Stimulated activated effector memory CD8-positive, alpha-beta T cell treated with anti-CD3 and anti-CD28 coated beads, Interleukin-12 subunit alpha, Interleukin-12 subunit beta, amount 100 ng/mL, for 72 hours (primary cell): ENCODE measurements around the gene PSMD5.
A peak's percentile ranks its signal among the peaks of the same experiment; 100 is the strongest.

Experiments
- ATAC-seq: fragments of 150-1000 bp; cut with Tn5 transposase; 2 replicates; pipeline ENCODE4 v1.10.0; 2021
- DNase-seq, 2 donors: peaks; one replicate each; pipeline ENCODE4 v3.0.0; 2021 to 2022; ENCODE audit warnings: low spot score in 2 of 2
- H3K27ac Mint-ChIP-seq: one replicate; pipeline ENCODE4 v1.8.0; 2022; ENCODE audit warnings: mild to moderate bottlenecking, mixed read lengths
- H3K36me3 Mint-ChIP-seq: one replicate; pipeline ENCODE4 v1.8.0; 2022; ENCODE audit warnings: mild to moderate bottlenecking, mixed read lengths
- H3K4me1 Mint-ChIP-seq: one replicate; pipeline ENCODE4 v1.8.0; 2022; ENCODE audit warnings: mixed read lengths
- H3K4me3 Mint-ChIP-seq: one replicate; pipeline ENCODE4 v1.8.0; 2022; ENCODE audit warnings: mild to moderate bottlenecking, mixed read lengths
- H3K9me3 Mint-ChIP-seq: one replicate; pipeline ENCODE4 v1.8.0; 2022; ENCODE audit warnings: mixed read lengths

The PSMD5 gene

GRCh38 chr9:120868339-120868675 is 25.6 kb upstream of the PSMD5 start:
- Mint-ChIP-seq H3K4me1 (peaks cover 35% of the 10 kb centered on the region), H3K9me3 (no peaks in the 10 kb centered on the region), H3K36me3 (peaks cover 86% of the 10 kb centered on the region), H3K4me3 (peak overlapping the region; percentile 81), H3K27ac (peak overlapping the region; percentile 84)
- DNase-seq (no peak), ATAC-seq (peak; percentile 12)

GRCh38 chr9:120867676-120868338 is 25.1 kb upstream of the PSMD5 start:
- Mint-ChIP-seq H3K4me1 (peaks cover 30% of the 10 kb centered on the region), H3K4me3 (peak overlapping the region; percentile 81), H3K27ac (peak overlapping the region; percentile 84), H3K36me3 (peaks cover 86% of the 10 kb centered on the region), H3K9me3 (no peaks in the 10 kb centered on the region)
- DNase-seq (no peak), ATAC-seq (no peak)

DNA sequence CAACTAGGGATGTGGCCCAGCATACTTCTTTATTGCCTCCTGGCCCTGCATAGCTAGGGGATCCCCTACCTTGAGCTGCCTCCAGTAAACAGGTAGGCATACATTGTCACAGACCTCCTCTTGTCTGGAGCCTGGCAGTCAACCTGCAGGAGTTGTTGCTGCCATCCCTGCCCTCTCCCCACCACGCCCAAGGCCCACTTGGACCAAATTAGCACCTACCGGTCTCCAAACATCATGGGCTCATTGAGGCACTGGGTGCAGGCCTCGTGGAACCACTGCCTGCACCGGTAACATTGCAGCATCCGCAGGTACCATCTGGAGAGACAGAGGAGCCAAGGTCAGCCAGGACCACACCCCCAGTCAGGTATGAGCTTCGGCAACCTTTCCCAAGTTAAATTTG is 23.9 kb upstream of the PSMD5 start:
- peaks cover 86% of the 10 kb centered on the region for H3K36me3 Mint-ChIP-seq
- no peak for ATAC-seq
- peak overlapping the region; percentile 60 for H3K27ac Mint-ChIP-seq
- DNase-seq, result no peak
- H3K4me1 Mint-ChIP-seq, result peaks cover 21% of the 10 kb centered on the region
- H3K9me3 Mint-ChIP-seq, result no peaks in the 10 kb centered on the region
- no peak overlapping the region for H3K4me3 Mint-ChIP-seq

GRCh38 chr9:120865809-120866208 is 23.1 kb upstream of the PSMD5 start:
- H3K36me3 Mint-ChIP-seq, result peaks cover 86% of the 10 kb centered on the region
- peak overlapping the region; percentile 60 for H3K27ac Mint-ChIP-seq
- no peak overlapping the region for H3K4me3 Mint-ChIP-seq
- H3K9me3 Mint-ChIP-seq, result no peaks in the 10 kb centered on the region
- no peak for DNase-seq
- peaks cover 21% of the 10 kb centered on the region for H3K4me1 Mint-ChIP-seq
- ATAC-seq, result no peak

GRCh38 chr9:120865176-120865575 is 22.5 kb upstream of the PSMD5 start:
- H3K4me1 Mint-ChIP-seq, result peaks cover 18% of the 10 kb centered on the region

GRCh38 chr9:120864719-120865118 is 22.0 kb upstream of the PSMD5 start:
- no peak overlapping the region for H3K27ac Mint-ChIP-seq
- no peak for ATAC-seq
- no peak for DNase-seq
- H3K36me3 Mint-ChIP-seq, result peaks cover 89% of the 10 kb centered on the region
- no peaks in the 10 kb centered on the region for H3K9me3 Mint-ChIP-seq
- H3K4me1 Mint-ChIP-seq, result peaks cover 14% of the 10 kb centered on the region
- no peak overlapping the region for H3K4me3 Mint-ChIP-seq

More at GRCh38 chr9:120865176-120865575, 22.5 kb upstream of the PSMD5 start:
- no peak for DNase-seq
- Mint-ChIP-seq H3K9me3 (no peaks in the 10 kb centered on the region), H3K4me3 (no peak overlapping the region), H3K27ac (peak overlapping the region; percentile 60), H3K36me3 (peaks cover 86% of the 10 kb centered on the region)
- ATAC-seq, result no peak

- ATAC-seq (no peak), DNase-seq (no peak)
- Mint-ChIP-seq H3K4me3 (no peak overlapping the region), H3K27ac (no peak overlapping the region), H3K4me1 (peaks cover 5% of the 10 kb centered on the region), H3K9me3 (no peaks in the 10 kb centered on the region), H3K36me3 (peaks cover 89% of the 10 kb centered on the region)
Observed at GRCh38 chr9:120863833-120864232, 21.1 kb upstream of the PSMD5 start.

DNA sequence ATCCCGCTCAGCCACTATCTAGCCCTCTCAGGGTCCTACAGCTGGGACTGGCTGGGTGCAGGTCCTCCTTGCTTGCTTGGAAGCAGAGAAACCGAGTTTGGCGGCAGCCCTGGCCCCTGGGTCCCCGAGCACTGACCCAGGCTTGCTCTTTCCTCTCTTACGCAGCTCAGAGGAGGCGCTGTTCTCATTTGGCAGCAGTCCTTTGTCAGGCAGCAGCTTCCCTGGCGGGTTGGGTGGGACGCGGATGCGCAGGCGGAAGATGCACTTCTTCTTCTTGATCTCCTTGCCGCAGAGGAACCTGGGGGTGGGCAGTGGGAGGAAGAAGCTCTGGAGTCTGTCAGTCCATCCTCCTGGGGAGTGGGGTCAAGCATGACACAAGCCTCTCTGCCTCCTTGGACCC is 19.7 kb upstream of the PSMD5 start:
- Mint-ChIP-seq H3K4me1 (no peaks in the 10 kb centered on the region), H3K4me3 (no peak overlapping the region), H3K9me3 (no peaks in the 10 kb centered on the region), H3K27ac (peak overlapping the region; percentile 77), H3K36me3 (peaks cover 94% of the 10 kb centered on the region)
- ATAC-seq (no peak), DNase-seq (no peak)

DNA sequence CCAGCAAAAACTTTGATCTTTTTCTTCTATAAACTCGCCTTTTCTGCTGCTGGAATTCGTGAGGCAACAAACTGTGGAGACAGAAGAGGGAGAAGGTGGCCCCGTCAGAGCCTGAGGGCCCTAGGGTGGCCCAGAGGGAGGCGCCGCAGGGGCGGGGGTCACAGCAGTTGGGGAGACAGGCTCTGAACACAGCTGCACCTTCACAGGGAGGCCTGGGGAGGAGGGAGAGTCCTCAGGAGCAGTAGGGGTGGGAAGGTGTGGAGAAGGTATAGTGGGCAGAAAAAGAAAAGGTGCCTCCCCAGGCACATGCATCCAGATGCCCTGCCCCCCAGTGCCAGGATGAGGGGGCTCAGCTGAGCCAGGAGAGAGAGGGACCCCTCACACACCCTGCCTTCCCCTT is 19.2 kb upstream of the PSMD5 start:
- ATAC-seq (no peak), DNase-seq (no peak)
- H3K4me1 Mint-ChIP-seq, result no peaks in the 10 kb centered on the region
- no peak overlapping the region for H3K4me3 Mint-ChIP-seq
- H3K36me3 Mint-ChIP-seq, result peaks cover 98% of the 10 kb centered on the region
- H3K9me3 Mint-ChIP-seq, result no peaks in the 10 kb centered on the region
- peak overlapping the region; percentile 77 for H3K27ac Mint-ChIP-seq

- no peak overlapping the region for H3K4me3 Mint-ChIP-seq
- no peak for DNase-seq
- H3K27ac Mint-ChIP-seq, result peak overlapping the region; percentile 77
- ATAC-seq, result no peak
- H3K4me1 Mint-ChIP-seq, result no peaks in the 10 kb centered on the region
- peaks cover 98% of the 10 kb centered on the region for H3K36me3 Mint-ChIP-seq
- H3K9me3 Mint-ChIP-seq, result no peaks in the 10 kb centered on the region
Observed at GRCh38 chr9:120860083-120860482, 17.4 kb upstream of the PSMD5 start.

DNA sequence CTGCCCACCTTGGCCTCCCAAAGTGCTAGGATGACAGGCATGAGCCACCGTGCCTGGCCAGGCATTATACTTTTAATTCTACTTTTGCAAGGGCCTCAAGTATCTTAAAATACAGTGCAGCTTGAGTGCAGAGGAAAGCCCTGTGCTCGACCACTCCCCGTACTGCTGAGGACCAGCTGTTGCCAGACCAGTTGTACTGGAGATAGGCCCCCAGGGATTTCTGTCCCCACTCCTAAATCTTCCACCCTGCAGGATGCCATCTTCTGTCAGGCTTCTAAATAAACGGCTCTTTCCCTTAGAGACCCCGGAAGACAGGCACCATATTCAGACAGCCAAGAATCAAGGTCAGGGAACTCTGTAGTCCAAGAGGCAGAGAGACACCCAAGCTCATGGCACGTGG is 16.6 kb upstream of the PSMD5 start:
- Mint-ChIP-seq H3K9me3 (no peaks in the 10 kb centered on the region), H3K27ac (no peak overlapping the region), H3K4me1 (no peaks in the 10 kb centered on the region), H3K4me3 (no peak overlapping the region), H3K36me3 (peaks cover 100% of the 10 kb centered on the region)
- DNase-seq (no peak), ATAC-seq (no peak)

DNA sequence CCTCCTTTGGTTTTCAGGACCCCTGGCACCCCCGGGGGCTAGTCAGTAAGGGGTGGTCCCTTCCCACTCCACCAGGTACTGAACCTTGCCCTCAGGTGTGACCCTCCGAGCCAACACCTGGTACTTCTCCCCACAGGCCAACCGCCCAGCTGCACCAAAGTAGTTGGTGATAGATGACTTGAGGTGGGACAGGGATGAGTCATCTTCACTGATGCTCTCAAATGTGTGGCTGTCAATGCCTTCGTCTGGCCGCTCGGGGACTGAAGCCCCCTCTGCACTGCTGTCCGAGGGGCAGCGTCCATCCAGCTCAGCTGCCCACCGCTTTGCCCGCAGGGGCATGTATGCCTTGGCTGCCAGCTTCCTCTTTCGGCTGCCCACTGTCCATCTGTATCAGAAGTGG is 15.2 kb upstream of the PSMD5 start:
- H3K27ac Mint-ChIP-seq, result peak overlapping the region; percentile 58
- H3K36me3 Mint-ChIP-seq, result peaks cover 100% of the 10 kb centered on the region
- no peak for DNase-seq
- no peak overlapping the region for H3K4me3 Mint-ChIP-seq
- H3K9me3 Mint-ChIP-seq, result no peaks in the 10 kb centered on the region
- no peak for ATAC-seq
- no peaks in the 10 kb centered on the region for H3K4me1 Mint-ChIP-seq

- DNase-seq, result no peak
- no peak overlapping the region for H3K4me3 Mint-ChIP-seq
- peaks cover 100% of the 10 kb centered on the region for H3K36me3 Mint-ChIP-seq
- H3K27ac Mint-ChIP-seq, result peak overlapping the region; percentile 58
- no peaks in the 10 kb centered on the region for H3K9me3 Mint-ChIP-seq
- H3K4me1 Mint-ChIP-seq, result no peaks in the 10 kb centered on the region
- ATAC-seq, result no peak
Observed at GRCh38 chr9:120857481-120857880, 14.8 kb upstream of the PSMD5 start.

DNA sequence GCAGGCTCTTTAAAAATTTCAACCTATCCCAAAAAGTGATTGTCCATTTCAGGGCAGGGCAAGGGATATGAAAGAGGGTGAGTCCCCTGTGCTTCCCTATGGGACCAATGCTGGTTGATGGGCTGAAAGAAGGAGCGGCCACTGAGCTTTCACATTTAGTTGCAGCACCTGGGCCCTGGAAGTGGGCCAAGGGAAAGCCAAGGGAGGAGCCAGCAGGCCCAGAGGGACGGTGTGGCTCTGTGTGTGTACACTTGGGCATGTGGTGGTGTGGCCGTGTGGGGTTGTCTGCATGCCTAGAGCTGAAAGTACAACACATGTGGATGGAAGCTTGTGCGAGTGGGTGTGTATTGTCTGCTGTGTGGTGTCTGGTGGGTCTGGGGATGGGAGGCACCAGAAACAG is 14.0 kb upstream of the PSMD5 start:
- no peak for ATAC-seq
- Mint-ChIP-seq H3K4me1 (peaks cover 3% of the 10 kb centered on the region), H3K4me3 (no peak overlapping the region), H3K9me3 (no peaks in the 10 kb centered on the region), H3K27ac (peak overlapping the region; percentile 58), H3K36me3 (peaks cover 100% of the 10 kb centered on the region)
- DNase-seq, result no peak

DNA sequence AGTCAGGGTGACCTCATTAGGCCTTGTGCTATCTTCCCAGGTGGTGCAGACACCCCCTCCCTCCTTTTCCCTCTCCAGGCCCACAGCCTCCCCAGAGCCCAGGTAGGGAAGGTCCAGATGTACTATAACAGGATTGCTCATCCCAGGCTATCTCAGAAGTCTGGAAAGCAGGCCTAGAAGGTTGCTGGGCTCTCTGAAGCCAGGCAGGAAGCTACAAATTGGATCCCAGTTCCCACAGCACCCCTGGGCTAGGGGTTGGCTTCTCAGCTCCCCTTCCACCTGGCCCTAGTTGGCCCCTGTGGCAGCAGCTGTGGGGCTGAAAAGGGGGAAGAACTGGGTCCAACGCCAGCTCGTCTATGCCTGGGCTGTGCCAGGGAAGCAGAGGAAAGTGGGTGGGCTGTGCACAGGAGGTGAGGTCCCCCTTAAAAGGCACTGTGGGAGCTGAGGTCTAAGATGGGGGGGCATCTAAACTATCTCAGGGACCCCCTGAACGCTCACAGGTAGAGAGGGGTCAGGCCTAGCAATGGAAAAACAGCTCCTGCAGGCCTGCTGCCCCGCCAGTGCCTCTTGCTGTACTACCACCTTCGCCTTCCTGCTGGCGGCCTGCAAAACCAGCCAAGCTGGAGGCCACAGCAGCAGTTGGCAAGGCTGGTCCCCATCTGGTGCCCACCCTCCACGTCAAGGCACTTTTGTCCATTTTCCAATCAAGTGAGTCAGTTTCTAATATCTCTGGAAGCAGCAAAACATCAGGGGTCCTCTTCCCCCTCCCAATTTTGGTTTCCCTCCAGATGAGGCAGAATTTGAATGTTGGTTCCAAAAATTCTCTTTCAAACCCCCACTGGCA is 13.3 kb upstream of the PSMD5 start:
- peaks cover 100% of the 10 kb centered on the region for H3K36me3 Mint-ChIP-seq
- peaks cover 9% of the 10 kb centered on the region for H3K4me1 Mint-ChIP-seq
- H3K9me3 Mint-ChIP-seq, result no peaks in the 10 kb centered on the region
- DNase-seq (no peak), ATAC-seq (no peak)
- H3K4me3 Mint-ChIP-seq, result no peak overlapping the region
- H3K27ac Mint-ChIP-seq, result peak overlapping the region; percentile 77
